ENCODE results near the gene GALNT7.
"Not testable (repeated sequence)": the region's sequence is repeated elsewhere in the genome, so short reads cannot be mapped to it uniquely, and the experiment has no call there.

Gene GALNT7

DNA sequence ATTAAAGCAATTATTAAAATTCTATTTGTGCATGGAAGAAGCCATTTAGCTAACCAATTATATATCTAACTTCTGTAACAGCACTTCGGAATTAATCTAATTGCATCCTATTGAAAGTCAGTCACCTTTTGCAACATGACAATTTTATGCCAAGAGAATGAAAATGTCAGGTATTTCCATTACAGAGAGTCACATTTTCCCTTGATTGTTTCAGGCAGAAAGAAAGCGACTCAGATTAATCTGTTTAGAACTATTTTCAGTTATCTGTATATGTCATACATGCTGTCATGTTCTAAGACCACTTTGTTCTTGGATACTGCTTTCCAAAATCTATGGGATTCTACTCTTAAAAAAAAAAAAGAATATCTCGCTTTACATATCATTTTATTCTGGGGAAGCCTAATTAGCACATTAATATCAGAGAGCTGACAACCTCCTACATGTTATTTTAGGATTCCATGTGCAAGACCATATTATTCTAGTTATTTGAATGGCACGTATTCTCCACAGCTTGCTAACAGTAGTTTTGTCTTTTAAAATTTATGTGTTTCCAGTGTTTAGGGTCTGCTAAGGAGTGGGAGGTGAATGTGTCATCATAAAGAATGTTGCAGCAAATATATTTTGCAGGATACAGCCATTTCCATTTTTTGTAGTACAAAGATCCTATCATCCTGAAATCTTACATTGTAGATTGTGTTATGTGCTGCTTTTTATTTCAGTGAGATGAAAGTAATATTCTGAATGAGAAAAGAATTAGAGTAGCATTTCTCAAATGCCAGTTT, 31.7 kb downstream of the GALNT7 start:
- no peak for FAIRE-seq

DNA sequence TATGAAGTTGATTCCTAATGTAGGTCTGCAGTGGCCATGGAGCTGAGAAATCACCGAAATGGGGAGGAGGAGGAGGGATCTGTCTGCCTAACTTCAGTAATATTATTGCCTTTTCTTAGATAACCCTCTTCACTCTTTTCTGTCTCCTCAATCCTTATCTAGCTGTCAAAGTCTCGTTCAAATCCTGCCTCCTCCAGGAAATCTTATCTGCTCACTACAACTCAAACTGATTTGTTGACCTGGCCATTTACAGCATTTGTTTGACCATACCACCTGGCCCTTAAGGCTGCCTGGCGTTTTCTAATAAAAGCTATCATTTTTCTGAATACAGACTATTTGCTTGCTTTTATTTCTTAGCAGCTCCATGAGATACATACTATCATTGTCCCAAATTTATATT, 33.8 kb downstream of the GALNT7 start:
- no peak for FAIRE-seq

DNA sequence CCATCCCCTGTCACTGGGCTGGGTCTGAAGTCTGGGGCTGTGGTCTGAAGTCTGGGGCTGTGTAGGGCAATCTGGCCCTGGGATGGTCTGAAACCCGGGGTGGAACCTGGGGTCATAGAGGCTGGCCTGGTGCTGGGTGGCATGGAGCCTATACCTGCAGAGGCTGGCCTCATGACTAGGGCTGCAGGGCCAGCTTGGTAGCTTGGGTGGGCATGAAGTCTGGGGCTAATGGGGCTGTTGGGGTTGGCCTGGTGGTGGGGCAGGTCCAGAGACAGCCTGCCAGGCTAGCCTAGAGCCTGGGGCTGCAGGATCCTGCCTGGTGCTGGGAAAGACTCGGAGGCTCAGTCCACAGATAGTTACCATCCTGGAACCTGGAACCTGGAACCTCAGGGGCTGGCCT, 37.0 kb downstream of the GALNT7 start:
- no peak for FAIRE-seq

DNA sequence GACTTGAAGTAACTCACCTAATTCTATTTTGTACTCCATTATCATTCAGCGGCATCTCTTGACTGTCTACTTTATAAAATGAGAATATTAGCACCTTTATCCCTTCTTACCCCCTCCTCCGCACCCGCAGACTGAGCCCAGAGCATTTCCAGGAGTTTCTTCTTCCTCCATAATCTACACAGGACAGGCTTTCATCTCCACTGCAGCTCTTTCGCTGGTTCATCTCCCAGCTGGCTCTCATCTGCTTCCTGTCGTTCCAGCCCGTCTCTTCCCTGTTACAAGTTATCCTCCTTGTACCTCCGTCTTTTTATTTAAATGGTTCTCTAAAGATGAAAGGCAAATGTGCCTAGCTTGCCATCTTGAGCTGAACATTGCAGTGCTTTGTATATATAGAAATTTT, 39.8 kb downstream of the GALNT7 start:
- no peak for FAIRE-seq

DNA sequence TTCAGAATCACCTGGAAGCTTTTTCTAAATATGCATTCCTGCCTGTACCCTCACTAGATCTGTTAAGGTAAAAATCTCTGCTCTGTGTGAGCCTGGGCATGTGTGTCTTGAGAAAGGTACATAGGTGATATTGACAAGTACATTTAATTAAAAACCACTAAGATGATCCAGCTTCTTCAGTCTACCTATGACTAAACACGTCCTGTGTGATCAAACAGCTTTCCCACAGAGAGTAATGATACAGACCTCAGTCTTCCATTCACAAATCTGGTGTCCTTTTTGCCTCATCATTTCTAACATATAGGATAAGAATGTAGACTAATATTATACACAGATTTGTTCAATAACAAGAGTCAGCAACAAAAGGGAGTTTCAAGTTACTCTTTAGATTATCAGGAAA, 42.6 kb downstream of the GALNT7 start:
- FAIRE-seq = no peak

DNA sequence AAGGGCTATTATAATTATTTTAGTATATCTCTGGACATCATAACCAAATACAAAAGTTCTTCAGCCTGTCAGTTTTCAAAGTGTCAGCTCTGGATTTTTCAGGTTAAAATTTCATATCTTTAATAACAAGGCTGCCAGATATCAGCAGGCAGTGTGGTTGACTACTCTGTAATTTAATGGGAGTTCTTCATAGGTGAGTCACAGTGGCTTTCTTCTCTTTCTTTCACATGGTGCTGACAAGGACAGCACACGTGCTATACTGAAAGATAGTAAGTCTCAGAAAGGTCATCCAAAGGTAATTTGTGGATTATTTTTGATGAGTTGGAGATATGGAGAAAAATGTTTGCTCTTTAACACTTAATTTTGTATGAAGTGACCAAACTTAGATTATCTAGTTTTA, 43.2 kb downstream of the GALNT7 start:
- no peak for FAIRE-seq

DNA sequence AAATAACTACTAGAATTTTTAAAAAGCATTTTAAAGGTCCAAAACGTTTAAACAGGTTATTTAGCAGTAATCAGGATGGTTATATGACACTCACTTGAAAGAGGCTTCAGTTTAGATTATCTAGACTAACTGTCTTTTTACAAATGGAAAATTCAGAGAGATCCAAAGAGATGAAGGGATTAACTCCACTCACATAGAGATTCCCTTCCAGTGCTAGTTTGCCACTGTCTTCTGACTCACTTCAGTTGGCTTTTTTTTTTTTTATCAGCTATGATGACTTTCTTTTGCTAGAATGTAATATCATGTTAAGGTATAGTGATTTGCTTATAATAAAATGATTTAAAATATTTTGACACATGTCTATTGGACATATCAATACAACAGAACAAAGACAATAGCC, 43.8 kb downstream of the GALNT7 start:
- FAIRE-seq = no peak

DNA sequence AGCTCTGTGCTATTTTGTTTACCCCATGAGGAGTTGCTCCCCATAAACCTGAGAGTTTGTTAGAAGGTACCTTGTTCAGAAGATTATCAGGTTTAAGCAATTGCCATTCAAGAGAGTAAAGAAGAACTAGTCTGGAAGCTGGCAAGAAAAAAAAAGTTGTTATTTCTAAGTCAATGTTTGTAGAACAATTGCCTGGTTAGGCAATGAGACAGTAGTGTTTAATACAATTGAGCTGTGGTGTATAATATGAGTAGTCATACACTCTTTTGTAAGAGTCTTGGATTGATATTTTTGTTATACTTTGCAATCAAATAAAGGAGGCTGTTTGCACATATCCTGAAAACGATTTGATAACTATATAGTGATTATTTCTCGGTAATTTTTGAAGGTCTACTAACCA, 44.7 kb downstream of the GALNT7 start:
- FAIRE-seq = no peak

DNA sequence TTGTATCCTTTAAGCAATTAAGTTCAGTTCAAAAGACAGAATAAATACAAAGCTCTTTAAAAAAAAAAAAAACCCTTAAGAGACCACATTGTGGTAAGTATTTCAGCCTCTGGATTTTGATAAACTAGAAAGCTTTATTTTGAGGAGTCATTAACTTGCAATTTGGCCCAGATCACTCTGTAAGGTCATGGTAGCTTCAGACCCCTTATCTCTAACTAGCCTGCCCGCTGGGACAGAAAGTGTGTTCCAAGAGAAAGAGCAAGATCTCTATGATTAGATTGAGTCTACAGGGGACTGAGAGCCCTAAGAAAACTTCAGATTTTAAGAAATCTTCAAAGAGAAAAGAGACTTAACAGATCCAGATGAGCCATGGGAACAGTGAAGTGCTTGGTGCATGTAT, 45.6 kb downstream of the GALNT7 start:
- FAIRE-seq = no peak

DNA sequence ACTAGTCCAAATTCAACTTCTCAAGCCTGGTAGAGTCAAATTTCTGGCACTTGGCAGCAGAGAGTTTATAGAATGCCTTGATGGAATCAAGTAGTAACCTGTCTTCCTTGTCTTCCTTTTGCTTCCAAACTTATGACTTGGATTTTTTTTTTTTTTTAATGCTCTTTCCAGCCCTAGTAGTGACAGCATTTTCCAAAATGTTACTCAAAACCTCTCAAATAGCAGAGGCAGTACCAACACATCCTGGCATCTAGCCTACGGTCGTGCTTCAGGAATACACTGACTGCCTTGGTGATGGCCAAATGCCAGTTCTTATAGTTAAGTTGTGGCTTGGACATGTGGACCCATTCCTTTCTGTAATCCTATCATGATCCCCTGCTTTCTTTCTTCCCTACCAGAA, 46.0 kb downstream of the GALNT7 start:
- FAIRE-seq = no peak

DNA sequence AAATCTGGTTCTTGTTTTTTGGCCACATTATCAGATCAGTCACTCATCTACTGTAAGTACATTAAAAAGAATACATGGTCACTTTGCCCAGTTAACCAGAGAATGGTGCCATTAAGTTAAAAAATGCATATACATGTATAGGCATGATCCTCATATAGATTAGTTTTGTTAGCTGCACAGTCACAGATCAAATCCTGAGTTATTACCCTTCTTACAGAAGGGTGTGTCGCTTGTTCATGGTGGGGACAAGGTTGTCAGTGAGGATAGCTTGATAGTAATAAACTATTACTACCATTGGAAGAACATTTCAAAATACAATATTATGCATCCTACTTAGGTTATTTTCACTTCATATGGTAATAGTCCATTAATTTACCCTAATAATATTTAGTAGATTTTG, 48.5 kb downstream of the GALNT7 start:
- FAIRE-seq = no peak

DNA sequence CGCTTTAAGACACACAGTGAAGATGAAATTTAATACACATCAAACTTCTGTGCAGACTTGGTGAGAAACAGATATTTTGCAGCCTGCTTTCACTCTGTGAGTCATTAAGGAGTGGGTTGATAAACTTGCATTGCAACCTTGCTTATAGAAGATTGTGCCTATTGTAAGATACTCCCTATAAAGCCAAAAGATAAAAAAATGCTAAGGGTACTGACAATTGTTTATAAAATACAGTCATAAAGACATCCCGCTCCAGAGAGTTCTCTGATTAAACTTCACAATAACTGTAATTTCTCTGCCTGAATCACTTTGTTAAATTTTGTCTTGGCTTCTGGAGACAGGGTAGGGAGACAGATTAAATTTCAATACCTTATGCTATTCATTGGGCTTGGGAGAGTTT, 49.1 kb downstream of the GALNT7 start:
- FAIRE-seq = no peak

DNA sequence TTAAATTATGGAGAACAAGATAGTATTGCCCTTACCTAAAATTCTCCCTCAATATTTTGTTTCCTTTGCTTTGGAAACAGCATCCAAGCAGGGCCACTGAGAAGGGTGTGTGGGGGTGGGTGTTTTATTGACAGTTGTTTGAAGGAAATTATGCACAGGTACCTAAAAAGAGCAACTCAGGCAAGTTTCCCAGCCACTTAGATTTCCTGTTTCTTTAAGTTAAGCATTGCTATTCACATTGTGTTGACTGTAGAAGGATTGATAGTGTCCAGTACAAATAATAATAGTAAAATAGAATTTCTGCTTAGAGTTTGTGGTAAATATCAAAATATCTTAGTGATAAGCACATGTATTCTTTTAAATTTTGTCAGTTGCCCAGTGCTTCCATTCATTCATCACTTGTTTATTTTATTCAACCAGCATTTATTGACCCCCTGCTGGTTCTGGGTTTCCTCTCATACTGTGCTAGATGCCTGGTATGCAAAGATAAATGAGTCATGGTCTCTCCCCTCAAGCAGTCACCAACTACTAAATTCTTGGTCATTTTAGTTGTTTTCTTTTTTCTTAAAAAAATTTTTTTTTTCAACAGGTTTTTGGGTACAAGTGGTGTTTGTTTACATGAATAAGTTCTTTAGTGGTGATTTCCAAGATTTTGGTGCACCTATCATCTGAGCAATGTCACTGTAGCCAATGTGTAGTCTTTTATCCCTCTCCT, 50.0 kb downstream of the GALNT7 start:
- FAIRE-seq = no peak

DNA sequence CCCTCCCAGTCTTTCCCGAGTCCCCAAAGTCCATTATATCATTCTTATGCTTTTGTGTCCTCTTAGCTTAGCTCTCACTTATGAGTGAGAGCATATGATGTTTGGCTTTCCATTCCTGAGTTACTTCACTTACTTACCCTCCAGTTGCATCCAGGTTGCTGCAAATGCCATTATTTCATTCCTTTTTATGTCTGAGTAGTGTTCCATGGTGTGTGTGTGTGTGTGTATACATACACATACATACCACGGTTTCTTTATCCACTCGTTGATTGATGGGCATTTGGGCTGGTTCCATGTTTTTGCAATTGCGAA, 50.5 kb downstream of the GALNT7 start:
- not testable (repeated sequence) for FAIRE-seq

DNA sequence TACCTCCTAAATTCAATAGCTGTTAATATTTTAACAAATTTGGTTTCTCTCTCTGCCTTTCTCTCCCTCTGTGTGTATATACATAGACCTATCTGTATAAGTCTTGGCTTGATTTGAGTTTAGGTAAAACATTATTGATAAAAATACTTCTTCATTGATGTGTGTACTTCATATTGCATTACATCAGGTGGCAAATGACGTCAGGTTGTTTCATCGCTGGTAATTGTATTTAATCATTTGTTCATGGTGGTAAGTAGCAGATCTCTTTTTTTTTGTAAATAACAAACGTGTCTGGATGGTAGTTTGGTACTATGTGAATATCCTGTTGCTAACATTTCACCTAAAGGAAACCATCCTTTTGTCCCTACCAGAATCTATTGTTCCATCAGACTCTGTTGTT, 55.1 kb downstream of the GALNT7 start:
- no peak for FAIRE-seq

DNA sequence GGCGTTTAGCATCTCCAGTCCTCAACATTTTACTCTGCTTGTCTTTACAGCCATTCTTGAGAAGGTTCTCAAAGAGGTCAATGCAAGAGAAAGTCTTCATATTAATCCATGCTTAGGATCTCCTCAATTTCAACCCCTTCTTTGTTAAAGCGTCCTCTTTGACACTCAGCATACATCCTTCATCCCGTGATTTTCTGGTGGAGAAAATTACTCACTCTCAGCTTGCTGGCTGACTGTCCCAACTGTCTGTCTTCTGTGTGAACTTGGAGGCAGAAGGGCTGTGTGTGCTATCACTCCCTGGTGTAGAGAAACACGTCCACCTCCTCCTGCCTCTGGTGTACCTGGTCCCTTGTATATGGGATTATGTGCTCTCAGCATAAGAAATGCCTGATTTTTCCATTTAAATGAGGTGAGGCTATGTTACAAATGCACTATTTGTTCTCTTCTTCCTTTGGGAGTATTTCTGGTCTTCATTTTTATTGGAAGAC, 57.8 kb downstream of the GALNT7 start:
- no peak for FAIRE-seq

DNA sequence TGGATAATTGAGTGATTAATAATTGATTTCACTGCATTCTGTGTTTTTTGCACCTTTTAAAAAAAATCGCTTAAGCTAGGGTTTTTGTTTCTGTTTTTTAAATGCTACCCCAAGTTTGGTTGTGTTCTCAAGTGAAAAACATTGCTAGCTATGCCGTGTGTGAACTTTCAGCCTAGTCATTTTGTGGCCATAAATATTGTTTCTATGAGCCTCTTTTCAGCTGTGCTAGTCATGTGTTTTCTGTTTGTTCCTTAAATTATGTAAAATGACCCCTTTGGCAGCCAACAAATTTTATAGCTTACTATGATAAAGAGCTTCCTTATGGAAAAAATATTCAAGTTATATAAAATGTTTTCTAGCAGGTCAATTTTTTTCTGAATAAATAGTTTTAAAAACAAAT, 59.1 kb downstream of the GALNT7 start:
- FAIRE-seq = no peak

DNA sequence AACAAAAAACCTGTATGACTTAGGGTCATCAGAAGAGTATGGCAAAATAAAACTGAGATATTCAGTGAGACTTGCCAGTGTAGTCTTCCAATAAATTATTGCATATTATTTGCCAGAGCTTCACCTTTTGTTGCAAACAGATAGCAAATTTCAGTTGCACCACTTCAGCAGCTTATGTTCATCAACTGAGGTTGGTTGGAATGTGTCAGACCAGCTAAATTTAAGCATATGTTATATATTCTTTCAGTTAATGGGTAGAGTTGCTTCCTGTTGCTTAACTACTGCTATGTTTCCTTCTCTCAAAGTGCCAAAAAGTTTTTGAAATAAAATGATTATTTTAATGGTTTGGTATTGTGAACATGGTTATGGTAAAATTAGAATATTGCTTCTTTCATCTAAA, 61.5 kb downstream of the GALNT7 start:
- FAIRE-seq = no peak

DNA sequence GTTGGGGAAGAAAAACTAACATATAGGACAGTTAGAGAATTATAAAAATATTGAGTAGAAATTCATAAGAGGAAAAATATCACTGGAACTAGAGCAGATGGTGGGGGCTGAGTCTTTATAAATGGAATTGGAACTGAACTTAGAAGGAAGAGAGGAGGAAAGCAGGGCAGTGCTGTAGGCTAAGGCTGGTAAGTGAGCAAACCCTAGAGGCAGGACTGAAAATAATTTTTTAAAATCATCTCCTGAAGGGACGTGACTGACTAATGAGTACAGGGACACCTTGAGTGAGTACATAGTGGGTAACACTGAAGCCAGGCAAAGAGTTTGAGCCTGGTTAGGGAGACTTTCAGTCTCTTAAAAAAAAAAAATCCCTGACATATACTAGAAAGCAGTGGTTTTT, 63.3 kb downstream of the GALNT7 start:
- no peak for FAIRE-seq

DNA sequence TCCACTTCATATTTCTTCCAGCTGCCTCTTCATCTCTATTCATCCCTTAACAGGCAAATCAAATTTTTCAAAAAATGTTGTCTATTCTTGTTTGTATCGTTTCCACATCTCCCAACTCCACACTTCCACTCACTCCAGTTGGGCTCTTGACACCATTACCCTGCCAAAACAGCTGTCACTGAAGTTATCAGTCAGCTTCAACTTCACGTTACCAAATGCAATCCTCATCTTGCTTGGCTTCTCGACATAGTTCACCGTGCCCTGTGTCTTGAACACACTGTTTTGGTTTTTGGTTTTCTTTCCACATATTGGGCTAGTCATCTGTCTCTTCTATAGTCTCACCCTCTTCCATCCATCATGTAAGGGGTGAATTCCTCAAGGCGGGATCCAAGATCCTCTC, 65.2 kb downstream of the GALNT7 start:
- no peak for FAIRE-seq

DNA sequence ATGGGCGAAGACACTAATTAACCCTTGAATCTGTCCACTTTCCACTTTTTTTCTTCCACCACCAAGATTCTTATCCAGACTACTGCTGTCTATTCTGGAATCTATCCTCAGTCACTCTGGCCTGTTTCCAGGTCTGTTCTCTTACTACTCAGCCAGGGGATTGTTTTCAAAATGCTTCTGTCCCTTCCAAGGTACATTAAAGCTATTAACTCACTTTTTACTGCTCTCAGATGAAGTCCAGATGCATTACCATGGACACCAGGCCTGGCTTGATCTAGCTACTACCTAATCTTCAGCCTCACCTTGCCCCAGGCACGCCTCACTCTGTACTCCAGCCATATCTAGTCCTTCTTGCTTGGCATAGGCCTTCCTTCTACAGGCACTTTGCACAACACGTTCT, 66.4 kb downstream of the GALNT7 start:
- no peak for FAIRE-seq

DNA sequence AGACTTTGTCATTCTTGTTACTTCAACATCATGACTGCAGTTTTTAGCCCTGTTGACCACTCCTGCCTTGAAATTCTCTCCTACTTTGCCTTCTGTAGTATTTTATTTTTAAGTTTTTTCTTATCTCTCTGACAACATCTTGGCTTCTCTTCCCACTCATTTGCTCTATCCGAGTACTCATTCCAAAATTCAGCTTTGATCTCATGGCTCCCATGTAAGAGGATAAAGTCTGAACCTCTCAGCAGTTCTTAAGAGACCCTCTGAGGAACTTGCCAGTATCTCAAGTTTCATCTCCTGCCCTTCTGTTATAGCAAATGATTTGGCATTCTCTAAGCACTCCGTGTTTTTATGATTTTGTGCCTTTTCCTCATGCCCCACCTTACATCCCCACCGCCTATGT, 67.7 kb downstream of the GALNT7 start:
- FAIRE-seq = no peak

DNA sequence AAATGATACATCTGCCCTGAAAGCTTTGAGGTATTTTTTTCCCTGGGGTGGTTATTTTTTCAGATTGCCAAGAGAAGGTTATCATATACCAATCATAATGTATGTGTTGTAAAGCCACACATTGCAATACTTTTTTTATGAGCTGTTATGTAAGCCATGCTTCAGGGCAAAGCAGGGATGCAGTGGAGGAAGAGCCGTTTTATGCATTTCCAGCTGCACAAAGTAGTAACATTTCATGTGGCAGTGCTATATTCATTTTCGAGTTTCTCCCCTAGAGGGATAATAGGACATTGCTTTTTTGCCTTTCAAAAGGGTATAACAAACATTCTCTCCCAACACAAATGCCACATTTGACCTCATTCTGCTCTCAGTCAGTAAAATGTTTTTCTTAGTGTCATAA, 68.5 kb downstream of the GALNT7 start:
- FAIRE-seq = no peak

DNA sequence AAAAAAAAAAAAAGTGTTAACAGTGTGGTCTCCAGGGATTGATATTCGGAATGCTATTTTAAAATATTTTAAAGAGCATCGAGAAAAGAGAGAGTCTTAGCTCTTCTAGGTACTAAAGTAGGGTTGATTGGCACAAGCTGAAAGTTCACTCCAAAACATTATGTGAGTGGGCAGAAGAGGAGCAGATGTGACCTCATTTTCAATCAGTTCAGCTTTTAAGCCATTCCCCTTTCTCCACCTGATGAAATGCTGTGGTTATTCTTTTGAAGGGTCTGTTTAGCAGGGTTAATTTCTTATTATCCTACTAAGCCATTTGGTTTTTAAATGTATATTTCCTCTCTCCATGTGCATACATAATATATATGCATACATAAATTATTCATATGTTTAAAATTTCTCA, 69.2 kb downstream of the GALNT7 start:
- no peak for FAIRE-seq

DNA sequence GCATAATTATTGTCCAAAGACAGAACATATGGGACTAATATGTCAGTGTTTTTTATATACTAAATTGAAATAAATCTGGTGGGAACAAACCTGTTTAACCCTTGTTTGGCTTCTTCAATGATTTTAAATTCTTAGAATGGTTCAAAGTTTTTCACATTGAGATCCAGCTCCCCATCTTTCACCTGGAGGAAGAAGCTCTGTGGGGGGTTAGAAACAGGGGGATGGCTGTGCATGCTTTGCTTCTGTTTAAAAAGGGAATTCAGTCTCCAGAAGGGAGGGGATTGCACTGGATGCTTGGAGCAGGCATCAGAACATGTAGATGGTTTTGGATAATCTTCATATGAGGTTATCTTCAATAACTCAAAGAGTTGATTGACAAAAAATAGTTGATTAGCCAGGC, 72.1 kb downstream of the GALNT7 start:
- FAIRE-seq = no peak

All from G401.6 (cell line).